Measurements from ENCODE around the gene SAMD13.
"Not testable (repeated sequence)": the region's sequence is repeated elsewhere in the genome, so short reads cannot be mapped to it uniquely, and the experiment has no call there.

Gene SAMD13

GRCh38 chr1:84287389-84287788, 14.1 kb upstream of the SAMD13 start:
- not testable (repeated sequence) for H3K27me3 ChIP-seq (ENCODE audit: control insufficient read depth in 1 of 2, insufficient read depth in 2 of 2, low read length in 2 of 2); H3K36me3 ChIP-seq (ENCODE audit: insufficient read depth, low read length); H3K4me3 ChIP-seq (ENCODE audit: low read depth in 1 of 2, low read length in 2 of 2); H3K9ac ChIP-seq (ENCODE audit: low read length); H3K4me1 ChIP-seq (ENCODE audit: insufficient read depth, low read length); H3K27ac ChIP-seq (ENCODE audit: low read depth, low read length); H3K9me3 ChIP-seq (ENCODE audit: low read length)

- no peaks in the 10 kb centered on the region for H3K27me3 ChIP-seq (ENCODE audit: control insufficient read depth in 1 of 2, insufficient read depth in 2 of 2, low read length in 2 of 2)
- H3K36me3 ChIP-seq (ENCODE audit: insufficient read depth, low read length) = no peaks in the 10 kb centered on the region
- no peaks in the 10 kb centered on the region for H3K4me1 ChIP-seq (ENCODE audit: insufficient read depth, low read length)
- H3K9me3 ChIP-seq (ENCODE audit: low read length) = no peaks in the 10 kb centered on the region
- no peak overlapping the region for H3K9ac ChIP-seq (ENCODE audit: low read length)
- H3K27ac ChIP-seq (ENCODE audit: low read depth, low read length) = no peak overlapping the region
- H3K4me3 ChIP-seq (ENCODE audit: low read depth in 1 of 2, low read length in 2 of 2) = no peak overlapping the region
Observed at GRCh38 chr1:84289169-84289785, 12.2 kb upstream of the SAMD13 start.

GRCh38 chr1:84291882-84292655, 9.4 kb upstream of the SAMD13 start:
- Histone ChIP-seq H3K4me3 (ENCODE audit: low read depth in 1 of 2, low read length in 2 of 2) (no peak overlapping the region), H3K4me1 (ENCODE audit: insufficient read depth, low read length) (no peaks in the 10 kb centered on the region), H3K27me3 (ENCODE audit: control insufficient read depth in 1 of 2, insufficient read depth in 2 of 2, low read length in 2 of 2) (no peaks in the 10 kb centered on the region), H3K36me3 (ENCODE audit: insufficient read depth, low read length) (no peaks in the 10 kb centered on the region), H3K27ac (ENCODE audit: low read depth, low read length) (no peak overlapping the region), H3K9me3 (ENCODE audit: low read length) (no peaks in the 10 kb centered on the region), H3K9ac (ENCODE audit: low read length) (no peak overlapping the region)

GRCh38 chr1:84293766-84294165, 7.7 kb upstream of the SAMD13 start:
- peaks cover 4% of the 10 kb centered on the region for H3K4me1 ChIP-seq (ENCODE audit: insufficient read depth, low read length)
- no peaks in the 10 kb centered on the region for H3K9me3 ChIP-seq (ENCODE audit: low read length)
- no peaks in the 10 kb centered on the region for H3K27me3 ChIP-seq (ENCODE audit: control insufficient read depth in 1 of 2, insufficient read depth in 2 of 2, low read length in 2 of 2)
- H3K27ac ChIP-seq (ENCODE audit: low read depth, low read length) = no peak overlapping the region
- H3K4me3 ChIP-seq (ENCODE audit: low read depth in 1 of 2, low read length in 2 of 2) = no peak overlapping the region
- H3K9ac ChIP-seq (ENCODE audit: low read length) = no peak overlapping the region
- no peaks in the 10 kb centered on the region for H3K36me3 ChIP-seq (ENCODE audit: insufficient read depth, low read length)

- Histone ChIP-seq H3K9ac (ENCODE audit: low read length) (no peak overlapping the region), H3K4me1 (ENCODE audit: insufficient read depth, low read length) (peaks cover 6% of the 10 kb centered on the region)
Observed at GRCh38 chr1:84294751-84295150, 6.8 kb upstream of the SAMD13 start.

GRCh38 chr1:84297546-84298244, 3.8 kb upstream of the SAMD13 start:
- no peak overlapping the region for H3K9ac ChIP-seq (ENCODE audit: low read length)
- peak overlapping the region; percentile 78 for H3K27ac ChIP-seq (ENCODE audit: low read depth, low read length)
- H3K4me3 ChIP-seq (ENCODE audit: low read depth in 1 of 2, low read length in 2 of 2) = peak overlapping the region in 1 of 2 donors; percentile 82
- H3K4me1 ChIP-seq (ENCODE audit: insufficient read depth, low read length) = peaks cover 27% of the 10 kb centered on the region
- H3K27me3 ChIP-seq (ENCODE audit: control insufficient read depth in 1 of 2, insufficient read depth in 2 of 2, low read length in 2 of 2) = no peaks in the 10 kb centered on the region
- H3K9me3 ChIP-seq (ENCODE audit: low read length) = no peaks in the 10 kb centered on the region
- no peaks in the 10 kb centered on the region for H3K36me3 ChIP-seq (ENCODE audit: insufficient read depth, low read length)

More at GRCh38 chr1:84294751-84295150, 6.8 kb upstream of the SAMD13 start:
- no peaks in the 10 kb centered on the region for H3K36me3 ChIP-seq (ENCODE audit: insufficient read depth, low read length)
- H3K9me3 ChIP-seq (ENCODE audit: low read length) = no peaks in the 10 kb centered on the region
- H3K27ac ChIP-seq (ENCODE audit: low read depth, low read length) = no peak overlapping the region
- H3K4me3 ChIP-seq (ENCODE audit: low read depth in 1 of 2, low read length in 2 of 2) = no peak overlapping the region
- H3K27me3 ChIP-seq (ENCODE audit: control insufficient read depth in 1 of 2, insufficient read depth in 2 of 2, low read length in 2 of 2) = no peaks in the 10 kb centered on the region

GRCh38 chr1:84298328-84298683, 3.2 kb upstream of the SAMD13 start:
- Histone ChIP-seq H3K9ac (ENCODE audit: low read length) (peak overlapping the region; percentile 24), H3K27me3 (ENCODE audit: control insufficient read depth in 1 of 2, insufficient read depth in 2 of 2, low read length in 2 of 2) (no peaks in the 10 kb centered on the region), H3K36me3 (ENCODE audit: insufficient read depth, low read length) (no peaks in the 10 kb centered on the region), H3K9me3 (ENCODE audit: low read length) (no peaks in the 10 kb centered on the region), H3K4me1 (ENCODE audit: insufficient read depth, low read length) (peaks cover 27% of the 10 kb centered on the region), H3K27ac (ENCODE audit: low read depth, low read length) (peak overlapping the region; percentile 78), H3K4me3 (ENCODE audit: low read depth in 1 of 2, low read length in 2 of 2) (peak overlapping the region; percentile 66 to 82)

- no peaks in the 10 kb centered on the region for H3K36me3 ChIP-seq (ENCODE audit: insufficient read depth, low read length)
- peaks cover 27% of the 10 kb centered on the region for H3K4me1 ChIP-seq (ENCODE audit: insufficient read depth, low read length)
- H3K27ac ChIP-seq (ENCODE audit: low read depth, low read length) = peak overlapping the region; percentile 78
- H3K9ac ChIP-seq (ENCODE audit: low read length) = peak overlapping the region; percentile 24
- H3K4me3 ChIP-seq (ENCODE audit: low read depth in 1 of 2, low read length in 2 of 2) = peak overlapping the region; percentile 66 to 82
- no peaks in the 10 kb centered on the region for H3K27me3 ChIP-seq (ENCODE audit: control insufficient read depth in 1 of 2, insufficient read depth in 2 of 2, low read length in 2 of 2)
- no peaks in the 10 kb centered on the region for H3K9me3 ChIP-seq (ENCODE audit: low read length)
Observed at GRCh38 chr1:84298684-84299535, 2.6 kb upstream of the SAMD13 start.

GRCh38 chr1:84299536-84300170, 1.9 kb upstream of the SAMD13 start:
- H3K9me3 ChIP-seq (ENCODE audit: low read length) = no peaks in the 10 kb centered on the region
- peak overlapping the region; percentile 24 for H3K9ac ChIP-seq (ENCODE audit: low read length)
- peak overlapping the region in 1 of 2 donors; percentile 82 for H3K4me3 ChIP-seq (ENCODE audit: low read depth in 1 of 2, low read length in 2 of 2)
- H3K36me3 ChIP-seq (ENCODE audit: insufficient read depth, low read length) = no peaks in the 10 kb centered on the region
- H3K27me3 ChIP-seq (ENCODE audit: control insufficient read depth in 1 of 2, insufficient read depth in 2 of 2, low read length in 2 of 2) = no peaks in the 10 kb centered on the region
- peaks cover 27% of the 10 kb centered on the region for H3K4me1 ChIP-seq (ENCODE audit: insufficient read depth, low read length)
- peak overlapping the region; percentile 78 for H3K27ac ChIP-seq (ENCODE audit: low read depth, low read length)

GRCh38 chr1:84300501-84300900, 1.0 kb upstream of the SAMD13 start:
- H3K27me3 ChIP-seq (ENCODE audit: control insufficient read depth in 1 of 2, insufficient read depth in 2 of 2, low read length in 2 of 2) = no peaks in the 10 kb centered on the region
- no peak overlapping the region for H3K9ac ChIP-seq (ENCODE audit: low read length)
- no peaks in the 10 kb centered on the region for H3K36me3 ChIP-seq (ENCODE audit: insufficient read depth, low read length)
- H3K4me3 ChIP-seq (ENCODE audit: low read depth in 1 of 2, low read length in 2 of 2) = no peak overlapping the region
- peak overlapping the region; percentile 22 for H3K27ac ChIP-seq (ENCODE audit: low read depth, low read length)
- no peaks in the 10 kb centered on the region for H3K9me3 ChIP-seq (ENCODE audit: low read length)
- H3K4me1 ChIP-seq (ENCODE audit: insufficient read depth, low read length) = peaks cover 27% of the 10 kb centered on the region
